A673 (cell line): ENCODE data around the gene ABO. TPM values are rescaled to one million over a fixed set of nuclear protein-coding genes. Genes with fewer than 3 reads are reported as not detected.
"Not testable (repeated sequence)": the region's sequence is repeated elsewhere in the genome, so short reads cannot be mapped to it uniquely, and the experiment has no call there.

ENCODE experiments used
- BruUV-seq: library from RNA; stranded (reverse); fragments of 400-500 nt; replicated peaks from 2 replicates; lab custom pipeline; 2021; lab: Mats Ljungman, UMichigan
- CTCF ChIA-PET: fragments of 300-600 bp; sonication (Branson Sonifier 250); formaldehyde crosslinking; loops from one replicate; lab custom pipeline; 2022; ENCODE audit warnings: antibody characterized with exemption; lab: Charles Lee
- POLR2A ChIA-PET: fragments of 300-600 bp; sonication (Branson Sonifier 250); formaldehyde crosslinking; loops from one replicate; lab custom pipeline; 2022; ENCODE audit warnings: antibody characterized with exemption; ENCODE audit not compliant: low non-redundant PET; lab: Charles Lee
- DNase-seq: peaks from one replicate; pipeline ENCODE4 v3.0.0-alpha.2; 2015; ENCODE audit warnings: low spot score
- H3K27ac ChIP-seq: fragments of 200-600 bp; sonication (generic); 2 replicates; pipeline ENCODE4 v1.5.1; 2016; ENCODE audit warnings: mixed run types, low read depth, mild to moderate bottlenecking, mixed read lengths, antibody characterized with exemption, low read length; ENCODE audit not compliant: poor library complexity, severe bottlenecking
- H3K27me3 ChIP-seq: fragments of 200-600 bp; sonication (generic); replicated peaks from 2 replicates; pipeline ENCODE4 v1.6.1; 2017; ENCODE audit warnings: mixed run types, low read depth, mild to moderate bottlenecking, mixed read lengths, antibody characterized with exemption, low read length; ENCODE audit not compliant: insufficient read depth, poor library complexity
- H3K36me3 ChIP-seq: fragments of 200-600 bp; sonication (generic); 2 replicates; pipeline ENCODE4 v1.6.1; 2016; ENCODE audit warnings: mixed run types, mild to moderate bottlenecking, mixed read lengths, antibody characterized with exemption, low read length; ENCODE audit not compliant: insufficient read depth, poor library complexity, severe bottlenecking
- H3K4me1 ChIP-seq: fragments of 200-600 bp; sonication (generic); 2 replicates; pipeline ENCODE4 v1.6.1; 2017; ENCODE audit warnings: mixed run types, mild to moderate bottlenecking, mixed read lengths, antibody characterized with exemption, low read length; ENCODE audit not compliant: insufficient read depth, poor library complexity, severe bottlenecking
- H3K4me3 ChIP-seq: fragments of 200-600 bp; sonication (generic); 2 replicates; pipeline ENCODE4 v1.5.1; 2016; ENCODE audit warnings: low read depth, mixed run types, mild to moderate bottlenecking, mixed read lengths, low read length; ENCODE audit not compliant: poor library complexity, severe bottlenecking
- H3K9me3 ChIP-seq: fragments of 200-600 bp; sonication (generic); 2 replicates; pipeline ENCODE4 v1.6.1; 2016; ENCODE audit warnings: mixed run types, low read depth, mild to moderate bottlenecking, mixed read lengths, antibody characterized with exemption, low read length; ENCODE audit not compliant: poor library complexity, severe bottlenecking
- EZH2 ChIP-seq: fragments of 200-600 bp; sonication (generic); IDR thresholded peaks from 2 replicates; pipeline ENCODE4 v1.6.1; 2017; ENCODE audit warnings: borderline replicate concordance, low read depth, mild to moderate bottlenecking, mixed read lengths, antibody characterized with exemption, low read length; ENCODE audit not compliant: poor library complexity, severe bottlenecking
- intact Hi-C: fragments of 100-400 bp; cut with micrococcal nuclease; formaldehyde crosslinking; loops from one replicate; pipeline ENCODE4 v1.10.0; 2022; ENCODE audit not compliant: unreplicated experiment
- total RNA-seq: library from RNA; stranded (reverse); gene quantifications from 2 replicates; pipeline ENCODE4 v1.2.3, GENCODE V29; 2021
- TF ChIP-seq, protein P1 (sequence below): fragments of 300-800, 200-600 bp; sonication (generic); conservative IDR thresholded peaks from 2 replicates; pipeline ENCODE4 v1.5.1; 2017; ENCODE audit warnings: low read depth, mild to moderate bottlenecking, antibody characterized with exemption, low read length, moderate library complexity, mixed read lengths

Gene ABO
- total RNA-seq, 1 experiment from 2014 or later: not detected

DNA sequence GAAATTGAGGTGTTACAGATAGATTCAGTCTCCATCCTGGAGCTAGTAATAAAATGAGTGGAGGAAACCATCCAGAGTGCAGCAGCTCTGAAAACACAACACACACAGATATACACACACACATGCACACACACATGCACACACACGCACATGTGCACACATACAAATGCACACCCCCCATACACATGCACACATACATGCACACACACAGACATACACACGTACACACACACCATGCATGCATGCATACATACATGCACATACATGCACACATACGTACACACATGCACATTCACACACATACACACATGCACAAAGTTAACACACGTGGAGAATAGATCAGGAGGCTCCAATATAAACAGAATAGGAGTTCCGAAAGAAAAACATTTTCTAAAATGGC lies 44.9 kb downstream of the ABO start:
- TF ChIP-seq, protein P1, sequence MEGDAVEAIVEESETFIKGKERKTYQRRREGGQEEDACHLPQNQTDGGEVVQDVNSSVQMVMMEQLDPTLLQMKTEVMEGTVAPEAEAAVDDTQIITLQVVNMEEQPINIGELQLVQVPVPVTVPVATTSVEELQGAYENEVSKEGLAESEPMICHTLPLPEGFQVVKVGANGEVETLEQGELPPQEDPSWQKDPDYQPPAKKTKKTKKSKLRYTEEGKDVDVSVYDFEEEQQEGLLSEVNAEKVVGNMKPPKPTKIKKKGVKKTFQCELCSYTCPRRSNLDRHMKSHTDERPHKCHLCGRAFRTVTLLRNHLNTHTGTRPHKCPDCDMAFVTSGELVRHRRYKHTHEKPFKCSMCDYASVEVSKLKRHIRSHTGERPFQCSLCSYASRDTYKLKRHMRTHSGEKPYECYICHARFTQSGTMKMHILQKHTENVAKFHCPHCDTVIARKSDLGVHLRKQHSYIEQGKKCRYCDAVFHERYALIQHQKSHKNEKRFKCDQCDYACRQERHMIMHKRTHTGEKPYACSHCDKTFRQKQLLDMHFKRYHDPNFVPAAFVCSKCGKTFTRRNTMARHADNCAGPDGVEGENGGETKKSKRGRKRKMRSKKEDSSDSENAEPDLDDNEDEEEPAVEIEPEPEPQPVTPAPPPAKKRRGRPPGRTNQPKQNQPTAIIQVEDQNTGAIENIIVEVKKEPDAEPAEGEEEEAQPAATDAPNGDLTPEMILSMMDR: no peak
- TF ChIP-seq EZH2: no peak
- Histone ChIP-seq H3K27me3 (no peaks in the 10 kb centered on the region), H3K4me3 (no peak overlapping the region), H3K36me3 (no peaks in the 10 kb centered on the region), H3K9me3 (no peaks in the 10 kb centered on the region), H3K4me1 (no peaks in the 10 kb centered on the region), H3K27ac (no peak overlapping the region)
- no TSS peak for BruUV-seq
- no peak for DNase-seq
- ChIA-PET POLR2A (no interaction called here), CTCF (interaction anchor here (0.5 kb wide), 1 partner anchor 45 kb away, joined by 4 read pairs; no protein-coding TSS in a partner anchor)
- intact Hi-C loops: no loop called here

DNA sequence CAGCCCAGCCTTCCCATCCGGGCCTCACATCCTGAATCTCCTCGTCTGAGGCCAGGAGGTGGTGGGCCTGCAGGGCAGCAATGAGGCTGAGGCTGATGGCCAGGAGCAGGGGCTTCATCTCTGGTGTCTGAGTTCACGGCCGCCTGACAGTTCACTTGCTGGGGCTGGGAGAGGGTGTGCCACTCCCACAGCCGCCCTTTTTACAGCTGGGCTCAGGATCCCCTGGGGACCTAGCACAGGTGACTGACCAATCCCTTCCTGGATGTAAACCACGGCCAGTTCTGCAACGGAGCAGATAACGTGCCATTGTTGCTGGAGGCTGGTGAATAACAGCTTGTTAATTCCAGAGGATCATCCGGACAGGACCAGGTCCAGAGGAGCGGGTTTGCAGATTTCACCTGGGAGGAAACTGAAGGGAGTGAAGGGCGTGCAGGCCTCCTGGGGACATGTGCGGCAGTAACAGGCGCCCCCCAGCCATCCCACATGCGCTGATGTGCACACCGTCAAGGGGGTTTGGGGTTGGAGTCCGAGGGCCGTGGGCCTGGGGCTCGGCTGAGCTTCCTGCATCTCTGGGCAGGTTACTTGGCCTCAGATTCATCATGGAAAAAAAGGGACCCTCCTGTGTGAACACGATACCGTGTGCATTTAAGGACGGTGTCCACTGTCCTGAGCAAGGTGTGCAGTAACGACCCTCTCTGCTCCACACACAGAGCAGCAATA lies 46.4 kb downstream of the ABO start:
- CTCF ChIA-PET, H3K4me1 ChIP-seq, POLR2A ChIA-PET, intact Hi-C loops, H3K4me3 ChIP-seq, H3K9me3 ChIP-seq, H3K36me3 ChIP-seq, BruUV-seq, H3K27me3 ChIP-seq, H3K27ac ChIP-seq, DNase-seq: not testable (repeated sequence)

DNA sequence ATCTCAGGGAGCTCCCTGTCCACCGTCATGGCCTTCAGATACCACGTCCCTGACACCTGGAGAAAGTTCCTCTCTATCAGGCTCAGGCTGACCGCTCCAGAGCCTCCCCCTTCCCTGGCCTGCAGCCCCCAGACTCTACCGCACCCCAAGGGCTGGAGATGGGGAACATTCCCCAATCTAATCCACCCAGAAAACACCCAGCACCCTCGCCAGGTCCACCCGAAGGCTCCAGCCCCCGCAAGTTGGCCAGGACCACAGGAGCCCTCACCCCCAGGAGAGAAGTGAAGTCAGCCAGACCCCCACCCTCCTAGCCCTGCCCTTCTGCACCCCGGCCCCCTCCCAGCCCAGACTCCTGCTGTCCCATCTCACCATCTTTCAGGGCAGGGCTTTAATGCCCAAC lies 47.0 kb downstream of the ABO start:
- POLR2A ChIA-PET, CTCF ChIA-PET, H3K4me1 ChIP-seq, H3K27ac ChIP-seq, H3K9me3 ChIP-seq, H3K4me3 ChIP-seq, BruUV-seq, DNase-seq, H3K27me3 ChIP-seq, intact Hi-C loops, H3K36me3 ChIP-seq: not testable (repeated sequence)

DNA sequence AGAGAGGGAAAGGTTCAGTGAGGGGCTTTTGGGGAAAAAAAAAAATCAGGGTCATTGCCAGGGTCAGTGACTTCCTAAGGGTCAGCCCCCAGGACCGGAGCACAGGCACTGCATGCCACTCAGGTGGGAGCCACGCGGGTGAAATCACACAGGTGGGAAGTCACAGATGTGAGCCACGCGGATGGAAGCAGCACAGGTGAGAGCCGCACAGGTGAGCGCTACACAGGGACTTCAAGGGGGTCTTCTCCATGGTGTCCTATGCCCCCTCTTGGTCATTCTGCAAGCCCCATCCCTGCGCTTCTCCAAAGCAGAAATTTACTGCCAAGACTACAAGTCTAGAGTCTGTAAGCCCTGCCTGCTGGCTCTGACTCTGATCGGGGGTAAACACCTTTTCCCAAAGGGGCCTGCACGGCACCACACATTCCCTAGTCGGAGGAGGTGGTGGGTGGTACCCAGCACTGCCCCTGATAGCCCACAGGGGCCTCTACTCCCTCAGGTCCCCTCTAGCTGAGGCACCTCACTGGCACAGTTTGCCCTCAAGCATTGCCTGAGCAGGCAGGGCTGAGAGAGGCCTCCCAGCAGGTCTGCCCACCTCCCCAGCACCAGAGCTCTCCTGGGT lies 47.6 kb downstream of the ABO start:
- no peak for DNase-seq
- Histone ChIP-seq H3K4me3 (no peak overlapping the region), H3K27me3 (no peaks in the 10 kb centered on the region), H3K27ac (no peak overlapping the region), H3K9me3 (no peaks in the 10 kb centered on the region), H3K36me3 (no peaks in the 10 kb centered on the region), H3K4me1 (no peaks in the 10 kb centered on the region)
- ChIA-PET CTCF (no interaction called here), POLR2A (no interaction called here)
- TF ChIP-seq, protein P1: no peak
- no peak for TF ChIP-seq EZH2
- intact Hi-C loops: no loop called here
- no TSS peak for BruUV-seq
